ENCODE results near the gene LMO1.

LMO1 gene

DNA sequence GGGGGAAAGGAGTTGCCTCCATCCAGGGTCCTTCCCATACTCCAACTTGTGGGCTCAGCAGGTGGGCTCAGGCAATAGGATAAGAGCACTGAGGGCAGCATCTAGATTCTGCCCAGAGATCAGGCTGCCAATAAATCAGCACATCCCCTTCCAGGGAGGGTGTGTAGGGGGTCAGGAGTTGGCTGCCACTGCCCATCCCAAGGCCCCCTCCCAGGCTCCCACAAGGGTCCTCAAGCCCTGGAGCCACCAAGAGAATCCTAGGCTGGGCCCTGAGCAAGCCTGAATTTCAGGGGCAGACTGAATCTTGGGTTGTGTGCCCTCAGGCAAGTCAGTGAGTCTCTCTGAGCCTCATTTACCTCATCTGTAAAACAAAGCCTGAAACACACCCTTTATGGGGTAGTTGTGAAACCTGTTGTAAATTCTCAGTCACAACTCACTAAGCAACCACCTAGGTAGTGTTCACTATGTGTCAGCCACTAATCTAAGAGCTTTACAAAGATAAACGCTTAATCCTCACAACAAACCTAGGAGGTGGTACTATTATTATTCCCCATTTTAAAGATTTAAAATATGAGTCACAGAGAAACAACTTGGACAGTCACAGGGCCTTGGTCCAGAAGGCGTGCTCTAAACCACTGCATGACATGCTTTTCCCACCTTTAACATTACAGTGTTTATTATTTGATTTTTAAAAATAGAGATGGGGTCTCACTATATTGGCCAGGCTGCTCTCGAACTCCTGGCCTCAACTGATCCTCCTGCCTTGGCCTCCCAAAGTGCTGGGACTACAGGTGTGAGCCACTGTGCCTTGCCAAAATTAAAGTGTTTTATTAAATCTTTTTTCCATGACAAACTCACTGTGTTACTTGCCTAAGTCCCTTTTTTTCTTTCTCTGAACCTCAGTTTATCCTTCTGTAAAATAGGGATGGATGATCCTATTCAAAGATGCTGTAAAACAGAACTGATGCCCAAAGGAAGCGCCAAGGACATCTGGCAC is 36.2 kb downstream of the LMO1 start:
- DNase-seq (ENCODE audit: low read depth) = no peak

GRCh38 chr11:8225589-8226036 is 38.1 kb downstream of the LMO1 start:
- DNase-seq (ENCODE audit: low read depth) = peak; percentile 15

DNA sequence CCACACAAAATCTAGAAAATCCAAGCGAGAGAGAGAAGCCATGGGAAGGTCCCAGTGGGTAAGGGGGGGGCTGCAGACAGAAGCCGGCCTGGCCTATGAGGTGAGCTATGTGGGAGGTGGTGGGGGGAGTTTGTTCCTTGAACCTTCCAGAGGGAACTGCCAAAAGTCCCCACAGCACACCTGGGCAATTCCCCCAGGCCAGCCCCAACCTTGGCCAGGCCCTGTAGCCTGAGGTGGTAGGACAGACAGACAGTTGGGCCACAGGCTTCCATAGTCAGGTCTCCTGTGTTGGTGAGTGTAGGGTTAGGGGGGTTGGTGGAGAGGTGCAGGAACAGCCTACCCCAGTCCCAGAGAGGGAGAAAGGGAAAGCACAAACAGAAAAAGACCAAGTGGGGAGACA is 39.0 kb downstream of the LMO1 start:
- DNase-seq (ENCODE audit: low read depth) = no peak

- DNase-seq (ENCODE audit: low read depth) = no peak
Measured at GRCh38 chr11:8224161-8224591, 39.5 kb downstream of the LMO1 start.

DNA sequence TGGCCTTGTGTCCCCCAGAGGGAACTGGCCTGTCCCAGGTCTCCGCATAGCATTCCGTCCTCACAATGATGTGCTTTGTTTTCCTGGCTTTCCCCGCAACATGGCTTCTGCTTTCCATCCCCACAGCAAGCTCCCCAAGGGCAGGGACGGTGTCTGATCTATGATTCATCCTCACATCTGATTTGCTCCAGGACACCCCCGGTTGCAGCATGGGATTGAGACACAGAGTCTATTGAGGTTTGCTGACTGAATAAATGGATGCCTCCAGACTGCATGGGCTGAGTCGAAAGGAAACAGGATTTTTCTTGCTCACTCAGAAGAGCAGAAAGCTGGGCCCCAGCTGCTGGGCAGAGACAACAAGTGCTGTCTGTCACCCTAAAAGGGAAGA is 40.2 kb downstream of the LMO1 start:
- no peak for DNase-seq (ENCODE audit: low read depth)

DNA sequence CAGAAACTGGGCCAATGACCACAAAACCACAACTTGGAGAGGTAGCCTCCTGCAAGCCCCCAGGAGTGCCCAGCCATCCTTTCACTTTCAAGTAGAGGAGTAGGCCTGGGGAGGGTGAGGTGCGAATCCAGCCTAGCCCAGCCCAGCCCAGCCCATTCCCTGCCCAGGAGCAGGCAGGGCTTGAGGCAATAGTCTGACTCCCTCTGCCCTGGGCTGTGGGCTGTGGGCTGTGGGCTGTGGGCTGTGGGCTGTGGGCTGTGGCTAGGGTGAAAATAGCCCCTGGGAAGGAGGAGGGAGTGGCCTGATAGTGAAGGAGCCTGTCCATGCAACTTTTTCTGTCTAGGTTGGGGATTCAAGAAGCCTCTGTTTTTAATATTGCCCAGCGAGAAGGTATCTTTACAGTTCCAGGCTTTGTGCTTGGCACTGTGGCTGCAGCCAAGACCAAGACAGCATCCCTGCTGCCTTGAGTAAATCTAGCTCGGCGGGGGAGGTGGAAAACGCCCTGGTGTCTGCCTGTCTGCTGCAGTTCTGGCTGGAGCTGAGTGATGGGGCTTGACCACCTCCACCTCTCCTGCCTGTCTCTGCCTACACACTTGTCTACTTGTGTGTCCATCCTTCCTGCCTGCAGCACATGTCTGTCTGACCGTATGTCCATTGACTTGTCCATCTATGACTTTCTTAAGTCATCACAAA is 40.7 kb downstream of the LMO1 start:
- DNase-seq (ENCODE audit: low read depth) = no peak

DNA sequence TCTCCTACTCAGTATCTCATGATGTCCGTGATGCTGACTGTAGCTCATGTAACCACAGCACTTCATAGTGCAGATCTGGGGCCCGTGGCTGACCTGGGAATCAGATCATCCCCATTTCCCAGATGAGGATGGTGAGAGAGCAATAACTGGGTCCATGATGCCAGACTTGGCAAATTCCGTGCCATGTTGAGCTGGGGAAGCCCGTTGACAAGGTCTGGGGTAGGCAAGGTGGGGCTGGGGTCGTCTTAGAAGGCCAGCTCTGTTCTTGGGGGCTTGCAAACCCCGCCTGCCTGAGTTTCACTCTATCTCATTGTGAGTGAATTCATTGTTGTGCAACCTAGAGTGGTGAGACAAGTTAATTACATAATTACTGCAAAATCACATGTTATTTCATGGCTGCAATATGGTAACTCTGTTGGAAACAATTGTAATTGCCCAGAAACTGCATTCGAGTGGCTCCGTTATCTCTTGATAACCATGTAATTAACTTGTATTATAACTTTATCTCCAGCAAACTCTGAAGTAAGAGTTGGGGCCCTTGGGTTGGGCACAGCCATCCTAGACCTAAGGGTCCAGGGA is 41.7 kb downstream of the LMO1 start:
- DNase-seq (ENCODE audit: low read depth) = no peak

DNA sequence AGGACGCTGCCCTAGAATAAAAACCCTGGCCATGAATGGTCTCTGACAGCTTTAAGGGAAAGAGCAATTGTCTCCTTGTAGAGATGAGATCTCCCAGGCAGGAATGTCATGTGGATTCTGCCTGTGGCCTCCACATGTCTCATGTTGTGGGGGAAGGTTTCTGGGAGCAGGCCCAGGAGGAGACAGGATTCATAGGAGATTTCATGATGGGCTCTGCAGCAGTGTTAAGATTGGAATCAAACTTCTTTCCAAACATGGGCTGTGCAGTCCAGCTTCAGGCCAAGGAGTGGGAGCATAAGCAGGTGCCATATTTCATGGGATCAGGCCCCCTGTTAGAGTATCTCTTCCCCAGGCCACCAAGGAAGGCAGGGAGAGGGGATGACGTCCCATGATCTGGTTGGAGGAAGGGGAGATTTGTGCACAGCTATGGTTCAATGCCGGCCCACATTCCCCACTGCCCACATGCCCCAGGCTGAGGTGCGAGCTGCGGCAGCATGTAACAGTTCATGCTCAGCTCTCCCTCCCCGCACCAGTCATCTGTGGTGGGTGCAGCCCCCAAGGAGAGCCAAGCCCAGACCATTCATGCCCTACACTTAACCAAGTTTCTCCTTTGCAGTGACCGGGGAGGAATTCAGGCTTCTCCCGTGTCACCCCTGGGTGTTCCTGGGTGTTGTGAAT is 42.5 kb downstream of the LMO1 start:
- no peak for DNase-seq (ENCODE audit: low read depth)

DNA sequence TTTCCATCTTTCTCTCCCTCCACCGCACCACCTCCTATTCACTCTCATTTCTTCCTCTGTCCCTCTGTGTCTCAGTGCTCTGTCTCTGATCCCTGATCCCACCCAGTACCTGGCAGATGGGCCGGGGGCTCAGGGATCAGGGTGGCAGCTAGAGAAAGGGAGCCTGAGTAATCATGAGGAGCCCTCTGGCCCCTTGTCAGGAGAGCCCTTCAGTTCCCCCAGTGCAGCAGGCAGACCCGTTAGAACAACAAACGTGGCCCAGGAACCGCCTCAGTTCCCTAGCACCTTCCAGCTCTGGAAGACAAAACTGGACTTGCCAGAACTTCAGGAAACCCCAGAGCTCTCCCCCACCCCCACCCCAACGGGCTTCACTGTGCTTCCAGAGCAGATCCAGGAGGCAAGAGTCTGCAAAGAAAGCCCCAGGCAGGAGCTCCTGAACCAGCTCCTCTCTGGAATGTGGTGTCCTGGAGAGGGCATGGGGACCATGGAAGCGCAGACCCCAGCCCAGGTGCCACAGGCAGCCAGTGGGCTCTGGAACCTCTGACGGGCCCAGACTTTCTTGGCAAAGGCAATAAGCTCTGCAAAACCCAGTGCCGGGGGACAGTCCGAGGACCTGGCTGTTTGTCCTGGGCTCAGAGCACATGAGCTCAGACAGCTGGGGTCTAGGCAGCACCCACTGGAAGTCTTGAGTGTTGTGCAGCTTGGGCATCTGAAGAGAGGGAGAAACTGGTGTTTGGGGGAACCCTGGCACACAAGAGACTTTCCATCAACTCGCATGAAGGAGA is 43.2 kb downstream of the LMO1 start:
- DNase-seq (ENCODE audit: low read depth) = no peak

GRCh38 chr11:8219257-8220021 is 44.2 kb downstream of the LMO1 start:
- no peak for DNase-seq (ENCODE audit: low read depth)

GRCh38 chr11:8218840-8219239 is 44.8 kb downstream of the LMO1 start:
- no peak for DNase-seq (ENCODE audit: low read depth)

- no peak for DNase-seq (ENCODE audit: low read depth)
Measured at GRCh38 chr11:8218409-8218808, 45.3 kb downstream of the LMO1 start.

GRCh38 chr11:8217926-8218325 is 45.8 kb downstream of the LMO1 start:
- no peak for DNase-seq (ENCODE audit: low read depth)

- DNase-seq (ENCODE audit: low read depth) = no peak
Measured at GRCh38 chr11:8217136-8217535, 46.5 kb downstream of the LMO1 start.

GRCh38 chr11:8213376-8213775 is 50.3 kb downstream of the LMO1 start:
- no peak for DNase-seq (ENCODE audit: low read depth)

DNA sequence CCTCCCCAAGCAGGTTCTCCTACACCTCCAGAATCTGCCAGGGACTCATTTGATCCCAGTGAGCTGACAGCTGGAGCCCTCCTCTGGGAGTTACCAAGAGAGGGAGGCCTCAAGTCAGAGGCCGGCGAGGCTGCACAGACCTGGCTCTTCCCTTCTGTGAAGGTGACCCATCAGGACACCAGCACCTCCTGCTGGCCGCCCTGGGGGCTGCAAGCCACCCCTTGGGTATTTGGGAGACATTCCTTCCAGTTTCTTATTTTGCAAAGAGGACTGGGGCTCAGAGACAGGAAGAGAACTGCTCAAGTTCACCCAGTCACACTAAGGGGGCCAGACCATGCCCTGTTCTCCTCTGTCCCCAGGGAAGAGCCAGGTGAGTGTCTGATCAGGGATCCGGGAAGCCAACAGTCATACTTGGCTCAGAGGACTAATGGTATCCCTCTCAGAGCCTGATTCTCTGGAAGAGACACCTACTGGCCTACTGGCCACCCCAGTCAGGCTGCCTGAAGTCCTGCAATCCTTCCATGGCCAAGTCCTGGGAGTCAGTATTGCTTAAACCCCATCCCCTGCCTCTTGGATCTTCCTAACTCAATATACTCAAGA is 54.4 kb downstream of the LMO1 start:
- DNase-seq (ENCODE audit: low read depth) = no peak

DNA sequence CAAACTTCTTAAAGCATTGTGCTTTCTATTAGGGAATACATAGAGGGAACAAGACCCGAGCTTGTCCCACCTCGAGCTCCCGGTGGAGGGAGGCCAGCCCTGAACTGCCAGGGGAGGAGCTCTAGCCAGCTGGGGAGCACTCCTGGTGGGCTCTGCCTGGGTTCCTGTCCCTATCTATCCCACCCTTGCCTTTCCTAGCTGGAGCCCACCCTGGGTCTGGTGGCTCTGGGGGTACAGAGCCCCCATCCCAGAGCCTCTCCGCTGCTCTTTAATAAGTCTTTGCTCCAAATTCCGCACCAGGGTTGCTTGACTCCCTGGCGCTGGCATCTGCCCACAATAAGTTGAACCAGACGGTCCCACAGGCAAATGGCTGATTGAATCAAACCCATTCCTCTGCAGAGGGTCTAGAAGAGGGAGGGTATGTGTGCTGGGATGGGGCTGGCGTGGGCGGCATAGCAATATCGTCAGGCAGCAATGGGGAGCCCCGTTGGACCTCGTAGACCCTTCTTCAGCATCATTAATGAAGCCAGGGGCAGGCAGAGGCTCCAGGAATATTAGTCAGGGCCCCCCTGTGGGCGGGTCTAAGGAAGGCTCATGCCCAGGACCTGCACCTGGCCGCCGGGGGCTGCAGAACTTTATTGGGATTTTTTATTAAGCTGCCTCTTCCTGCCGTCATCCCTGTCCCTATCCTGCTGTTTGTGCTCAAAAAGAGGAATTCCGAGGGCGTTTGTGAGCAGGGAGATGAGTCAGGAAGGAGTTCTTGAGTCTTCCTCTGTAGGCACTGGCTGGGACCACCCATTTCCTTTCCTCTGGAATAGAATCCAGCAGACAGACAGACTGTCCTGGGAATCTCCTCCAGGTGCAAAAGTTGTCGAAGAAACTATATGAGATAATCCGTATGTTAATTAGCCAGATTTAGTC is 56.3 kb downstream of the LMO1 start:
- DNase-seq (ENCODE audit: low read depth) = no peak

- no peak for DNase-seq (ENCODE audit: low read depth)
Measured at GRCh38 chr11:8206251-8207079, 57.2 kb downstream of the LMO1 start.

All from GM04504 (cell line).